CD4-positive, alpha-beta T cell treated with Interleukin-17A for 4 hours (primary cell): ENCODE data around the gene VARS1.

Source experiments
- DNase-seq: peaks from one replicate; pipeline ENCODE4 v3.0.0-alpha.2; 2020; ENCODE audit warnings: mixed read lengths

VARS1 gene

DNA sequence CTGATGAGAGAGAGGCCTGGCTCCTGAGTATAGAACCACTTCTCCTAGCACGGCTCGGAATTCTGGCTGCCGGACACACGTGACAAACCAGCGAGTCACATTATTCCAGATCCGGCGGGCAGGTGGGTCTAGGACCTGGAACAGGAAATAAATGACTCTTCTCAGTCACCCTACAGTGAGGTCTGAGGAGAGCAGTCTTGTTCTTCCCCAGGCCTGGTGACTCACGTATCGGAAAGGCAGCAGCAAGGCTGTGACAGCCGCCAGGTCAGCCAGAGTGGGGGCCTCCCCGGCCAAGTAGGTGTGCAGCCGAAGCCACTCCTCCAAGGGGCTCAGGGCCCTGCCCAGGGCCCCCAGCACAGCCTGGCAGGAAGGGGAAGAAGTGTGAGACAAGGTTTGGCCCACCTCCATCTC, 2.8 kb downstream of the VARS1 start:
- no peak for DNase-seq

GRCh38 chr6:31792090-31792374, 3.5 kb downstream of the VARS1 start:
- DNase-seq = no peak

DNA sequence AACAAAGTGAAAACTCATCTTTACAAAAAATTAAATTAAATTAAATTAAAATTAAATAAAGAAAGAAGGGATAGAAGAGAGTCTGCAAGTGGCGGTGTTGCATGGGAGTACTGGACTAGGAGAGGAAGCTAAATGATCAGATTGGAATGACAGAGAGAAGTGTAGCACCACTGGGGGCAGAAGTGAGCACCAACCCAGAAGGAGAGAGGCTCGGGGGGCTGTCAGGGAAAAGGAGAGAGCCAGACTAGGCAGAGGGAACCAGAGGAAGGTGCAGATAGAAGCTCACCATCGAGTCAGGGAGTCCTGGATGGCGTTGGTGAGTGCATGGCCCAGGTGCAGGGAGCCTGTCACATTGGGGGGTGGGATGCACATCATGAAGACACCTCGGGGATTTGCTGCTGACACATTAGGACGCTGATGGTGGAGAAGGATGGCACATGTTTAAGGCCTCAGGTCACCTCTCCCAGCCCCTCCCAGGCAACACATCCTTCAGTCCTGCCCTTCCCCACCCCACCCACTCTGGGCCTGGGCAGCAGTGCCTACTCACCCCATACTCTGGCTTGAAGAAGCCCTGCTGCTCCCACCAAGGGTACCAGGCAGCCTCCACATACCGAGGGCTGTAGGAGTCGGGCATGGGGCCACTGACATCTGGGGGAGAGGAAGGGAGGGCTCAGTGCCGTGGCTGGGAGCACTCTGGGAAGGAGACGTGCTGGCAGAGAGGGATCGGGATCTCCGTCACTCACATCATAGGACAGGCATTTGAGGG, 4.0 kb downstream of the VARS1 start:
- peak; percentile 50 for DNase-seq

- DNase-seq = no peak
Observed at GRCh38 chr6:31785475-31785874, 10.1 kb downstream of the VARS1 start.

DNA sequence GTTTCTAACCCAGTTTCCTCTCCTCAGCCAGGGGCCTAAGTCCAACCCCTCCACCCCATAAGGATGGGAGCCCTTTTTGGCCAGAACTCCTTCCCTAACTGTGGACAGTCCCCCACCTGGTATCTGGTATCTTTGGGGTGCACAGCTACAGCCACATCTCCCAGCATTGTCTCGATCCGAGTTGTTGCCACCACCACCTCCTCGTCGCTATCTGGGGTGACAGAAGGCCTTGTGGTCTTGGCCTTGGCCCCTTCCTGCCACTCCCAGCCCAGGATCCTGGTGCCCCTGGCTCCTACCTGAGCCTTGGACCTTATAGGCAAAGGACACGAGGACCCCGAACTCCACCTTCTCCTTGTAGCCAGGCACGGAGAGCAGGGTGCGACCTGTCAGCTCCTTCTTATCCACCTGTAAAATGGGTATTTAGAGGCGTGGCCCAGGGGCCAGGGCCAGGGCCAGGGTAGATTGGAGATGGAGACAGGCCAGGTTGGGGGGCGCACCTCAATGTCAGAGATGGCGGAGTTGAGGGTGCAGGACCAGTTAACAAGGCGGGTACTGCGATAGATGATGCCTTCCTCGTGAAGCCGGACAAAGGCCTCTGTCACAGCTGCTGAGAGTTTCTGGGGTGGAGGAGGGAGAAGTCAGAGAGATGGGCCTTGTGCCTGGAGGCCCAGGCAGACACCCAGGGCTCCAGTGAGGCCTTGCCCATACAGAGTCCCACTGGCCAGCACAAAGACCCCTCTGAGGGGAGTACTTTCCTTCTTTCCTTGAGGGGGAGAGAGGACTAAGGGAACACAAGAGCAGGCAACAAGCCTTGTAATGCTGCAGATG, 11.2 kb downstream of the VARS1 start:
- no peak for DNase-seq

DNA sequence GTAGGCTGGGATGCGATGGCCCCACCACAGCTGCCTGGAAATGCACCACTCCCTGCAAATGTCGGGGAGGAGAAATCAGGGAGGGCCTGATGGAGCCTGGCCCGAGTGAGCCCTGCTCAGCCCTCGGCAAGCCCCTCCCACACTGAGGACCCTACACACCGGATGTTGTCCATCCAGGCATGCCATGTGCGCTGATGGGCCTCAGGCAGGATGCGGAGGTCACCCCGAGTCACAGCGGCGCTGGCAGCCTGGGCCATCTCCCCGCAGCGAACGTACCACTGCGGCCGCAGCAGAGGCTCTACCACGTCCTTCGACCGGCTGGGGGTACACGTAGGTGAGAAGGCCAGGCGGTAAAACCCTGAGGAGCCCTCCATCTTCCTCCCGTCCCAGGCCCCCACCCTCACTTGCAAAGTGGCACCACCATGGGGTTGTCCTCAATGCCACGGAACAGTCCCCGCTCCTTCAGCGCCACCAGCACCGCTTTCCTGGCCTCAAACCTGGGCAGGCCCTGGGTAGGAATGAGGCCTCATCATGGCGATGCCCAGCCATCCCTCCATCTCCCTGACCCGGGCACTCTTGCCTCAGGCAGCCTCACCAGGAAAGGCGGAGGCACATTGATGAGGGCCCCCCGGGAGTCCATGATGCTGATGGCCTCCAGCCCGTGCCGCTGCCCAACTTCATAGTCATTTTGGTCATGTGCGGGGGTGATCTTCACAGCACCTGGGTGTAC, 13.3 kb downstream of the VARS1 start:
- no peak for DNase-seq

DNA sequence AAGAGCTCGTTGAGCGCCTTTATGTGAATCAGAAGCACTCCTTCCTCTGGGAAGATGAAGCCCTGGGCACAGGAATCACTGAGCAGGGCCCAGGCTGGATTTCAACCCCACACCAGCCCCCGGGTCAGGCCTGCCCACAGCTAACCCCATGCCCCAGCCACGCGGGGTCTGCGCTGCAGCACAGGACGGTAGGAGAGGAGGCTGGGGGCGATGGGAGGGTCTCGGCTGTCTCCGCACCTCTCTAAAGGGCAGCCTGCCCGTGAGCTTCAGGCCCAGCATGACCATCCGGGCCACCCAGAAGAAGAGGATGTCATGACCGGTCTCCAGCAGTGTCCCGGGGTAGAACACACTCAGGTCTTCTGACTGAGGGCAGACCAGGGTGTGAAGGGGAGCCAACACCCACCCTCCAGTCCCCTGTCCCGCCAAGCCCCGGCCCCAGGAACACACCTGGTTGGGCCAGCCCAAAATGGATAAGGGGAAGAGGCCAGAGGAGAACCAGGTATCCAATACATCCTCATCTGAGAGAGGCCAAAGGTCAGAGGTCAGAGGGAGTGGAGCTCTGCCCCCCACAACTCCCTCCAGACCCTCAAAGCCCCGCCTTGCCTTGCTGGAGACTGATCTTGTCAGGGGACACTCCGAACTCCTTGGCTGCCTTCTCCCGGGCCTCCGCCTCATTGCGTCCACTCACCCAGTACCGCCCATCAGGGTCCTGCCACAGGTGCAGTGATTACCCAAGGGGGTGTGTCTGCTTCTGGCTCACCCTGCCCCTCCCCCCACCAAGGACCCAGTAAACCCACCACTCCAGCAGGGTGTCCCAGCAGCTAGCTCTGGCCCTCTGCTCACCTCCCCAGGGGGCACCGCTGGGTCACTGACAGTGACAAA, 14.1 kb downstream of the VARS1 start:
- no peak for DNase-seq

DNA sequence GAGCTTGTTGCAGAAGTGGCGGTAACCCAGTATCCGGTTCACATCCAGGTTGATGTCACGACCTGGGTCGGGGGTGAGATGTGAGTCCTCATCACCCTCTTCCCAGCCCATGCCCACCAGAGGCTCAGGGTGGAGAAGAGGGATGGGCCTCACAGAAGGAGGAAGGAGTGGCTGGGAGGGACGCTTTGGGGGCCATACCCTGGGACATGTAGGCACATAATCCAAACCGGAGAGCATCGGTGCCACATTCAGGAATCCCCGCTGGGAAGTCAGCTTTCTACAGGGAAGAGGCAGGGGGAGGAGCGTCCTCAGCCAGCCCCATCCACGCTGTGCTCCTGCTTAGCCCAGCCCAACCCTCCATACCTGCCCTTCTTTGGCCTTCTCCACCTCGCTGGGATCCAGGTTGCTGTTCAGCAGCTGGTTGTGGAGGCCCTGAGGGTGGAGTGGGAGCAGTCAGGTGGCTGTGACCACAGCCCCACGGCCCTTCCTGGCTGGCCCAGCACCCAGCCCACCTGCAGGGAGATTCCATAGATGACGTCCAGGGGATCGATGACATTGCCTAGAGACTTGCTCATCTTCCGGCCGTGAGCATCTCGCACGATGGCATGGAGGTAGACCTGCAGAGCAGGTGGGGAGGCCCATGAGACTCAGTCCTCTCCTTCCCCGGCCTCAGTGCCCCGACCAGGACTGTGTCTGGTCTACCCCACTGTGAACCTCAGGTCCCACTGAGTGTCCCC, 14.9 kb downstream of the VARS1 start:
- no peak for DNase-seq

DNA sequence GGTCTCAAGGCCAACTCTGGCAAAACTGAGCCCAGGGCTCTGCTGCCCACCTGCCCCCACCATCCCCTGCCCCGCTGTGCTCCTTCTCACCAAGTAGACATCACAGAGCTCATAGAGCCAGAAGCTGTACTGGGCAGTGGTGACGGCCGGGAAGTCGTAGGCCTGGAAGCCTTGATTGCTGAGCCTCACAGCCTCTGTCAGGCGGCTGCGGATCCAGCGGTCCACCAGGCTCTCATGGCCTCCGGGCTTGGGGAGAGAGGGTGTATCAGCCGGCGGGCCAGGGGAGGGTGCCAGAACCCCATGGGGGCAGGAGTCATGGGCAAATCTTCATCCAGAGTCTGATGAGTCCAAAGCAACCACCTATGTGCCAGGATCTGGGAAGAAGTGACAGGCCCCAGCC, 15.6 kb downstream of the VARS1 start:
- DNase-seq = no peak

DNA sequence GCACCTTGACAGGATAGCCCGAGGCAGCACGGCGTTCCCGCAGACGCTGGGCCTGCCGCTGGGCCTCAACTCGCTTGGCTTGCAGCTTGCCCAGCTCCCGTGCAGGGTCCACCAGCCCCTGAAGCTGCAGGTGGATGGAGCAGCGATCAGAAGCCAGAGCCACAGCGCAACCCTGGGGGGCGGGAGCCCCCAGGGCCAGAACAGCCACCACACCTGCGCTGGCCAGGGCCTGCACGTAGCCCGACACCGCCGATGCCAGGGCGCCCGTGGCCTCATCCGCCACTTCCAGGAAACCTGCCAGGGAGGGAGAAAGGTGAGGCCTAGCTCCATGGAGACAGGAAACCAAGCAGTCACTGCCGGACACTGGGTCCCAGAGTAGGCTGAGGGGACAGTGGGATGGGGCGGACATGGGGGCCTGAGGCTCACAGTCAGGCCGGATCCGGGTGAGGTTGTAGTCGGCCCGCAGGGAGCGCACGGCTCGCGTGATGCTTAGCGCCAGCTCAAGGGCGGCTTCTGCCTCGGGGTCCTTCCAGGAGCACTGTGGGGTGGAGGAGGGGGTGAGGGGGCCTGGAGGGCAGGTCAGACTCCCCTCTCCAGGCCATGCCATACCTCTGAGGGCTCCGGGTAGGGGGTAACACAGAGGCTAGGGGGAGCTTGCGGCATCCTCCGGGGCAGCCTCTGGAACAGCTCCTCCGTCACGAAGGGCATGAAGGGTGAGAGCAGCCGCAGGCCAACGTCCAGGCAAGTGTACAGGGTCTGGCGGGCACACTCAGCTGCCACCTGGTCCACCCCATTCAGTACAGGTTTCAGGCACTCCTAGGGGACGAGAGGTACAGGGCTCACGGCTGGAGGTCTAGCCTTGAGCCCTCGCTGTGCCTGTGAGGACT, 16.3 kb downstream of the VARS1 start:
- no peak for DNase-seq

DNA sequence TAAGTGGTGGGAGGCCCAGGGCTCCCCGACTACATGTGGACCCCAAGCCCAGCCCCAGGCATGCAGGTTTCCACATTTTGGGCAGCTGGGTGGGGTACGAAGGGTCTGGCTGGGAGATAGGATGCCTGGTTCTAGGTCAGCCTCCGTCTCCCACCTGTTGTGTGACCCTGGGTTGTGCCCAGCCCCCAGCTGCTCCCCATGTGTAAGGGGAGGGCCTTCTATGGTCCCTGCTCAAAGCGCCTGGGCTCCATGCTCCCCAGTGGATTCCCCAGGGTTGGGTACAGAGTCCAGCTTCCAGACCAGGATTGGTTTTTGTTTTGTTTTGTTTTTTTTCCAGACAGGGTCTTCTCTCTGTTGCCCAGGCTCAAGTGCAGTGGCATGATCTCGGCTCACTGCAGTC, 17.4 kb downstream of the VARS1 start:
- DNase-seq = no peak

DNA sequence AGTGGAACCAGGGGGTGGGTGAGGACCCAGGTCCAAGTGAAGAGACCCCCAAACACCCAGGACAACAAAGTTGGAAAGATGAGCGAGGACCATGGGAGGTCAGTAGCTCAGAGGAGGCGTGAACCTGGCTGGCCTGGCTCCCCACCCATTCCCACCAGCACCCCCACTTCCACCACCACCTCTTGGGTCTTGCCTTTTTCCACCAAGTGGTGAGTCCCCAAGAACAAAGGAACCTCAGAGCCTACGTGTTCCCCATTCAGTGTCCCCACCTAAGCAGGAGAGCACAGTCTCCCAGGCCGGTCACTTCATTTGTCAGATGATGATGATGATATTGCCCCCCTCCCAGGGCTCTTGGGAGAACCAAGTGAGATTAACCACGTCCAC, 17.9 kb downstream of the VARS1 start:
- no peak for DNase-seq

GRCh38 chr6:31776989-31777666, 18.4 kb downstream of the VARS1 start, which contains the start of gene VWA7:
TSS of gene VWA7 (minus strand) at chr6:31777328. CDS start at chr6:31776779, 549 bp downstream.
- peak; percentile 77 for DNase-seq

GRCh38 chr6:31776485-31776988, 19.0 kb downstream of the VARS1 start:
- no peak for DNase-seq

- DNase-seq = no peak
Observed at GRCh38 chr6:31775633-31776484, 19.7 kb downstream of the VARS1 start.

GRCh38 chr6:31775184-31775583, 20.4 kb downstream of the VARS1 start:
- no peak for DNase-seq

- DNase-seq = peak; percentile 20
Observed at GRCh38 chr6:31771992-31772358, 23.6 kb downstream of the VARS1 start.

DNA sequence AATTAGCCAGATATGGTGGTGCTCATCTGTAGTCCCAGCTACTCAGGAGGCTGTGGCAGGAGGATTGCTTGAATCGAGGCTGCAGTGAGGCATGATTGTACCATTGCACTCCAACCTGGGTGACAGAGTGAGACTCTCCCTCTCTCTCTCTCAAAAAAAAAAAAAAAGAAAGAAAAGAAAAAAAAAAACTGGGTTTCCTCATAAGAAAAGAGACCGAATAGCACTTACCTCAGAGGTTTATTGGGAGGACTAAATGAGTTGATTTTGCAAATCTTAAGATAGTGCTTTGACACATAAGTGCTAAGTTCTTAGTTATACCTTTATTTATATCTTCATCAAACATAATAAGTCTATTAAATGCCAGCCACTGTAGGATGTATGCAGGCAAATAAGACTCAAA, 24.7 kb downstream of the VARS1 start:
- no peak for DNase-seq
